GM23338 (cell line): ENCODE data around the gene CTDNEP1. TPM values are rescaled to one million over a fixed set of nuclear protein-coding genes. Genes with fewer than 3 reads are reported as not detected.
A peak's percentile ranks its signal among the peaks of the same experiment; 100 is the strongest.

Experiments used
- ATAC-seq: fragments of 200-7000 bp; cut with Tn5 transposase; 3 replicates; pipeline ENCODE4 v1.9.1; 2020
- DNase-seq: peaks from one replicate; pipeline ENCODE4 v3.0.0-alpha.2; 2015; ENCODE audit warnings: low spot score
- H2AFZ ChIP-seq: fragments of 200-600 bp; sonication (generic); 2 replicates; pipeline ENCODE4 v1.8.0; 2016; ENCODE audit warnings: antibody characterized with exemption, mild to moderate bottlenecking, moderate library complexity
- H3F3A ChIP-seq: fragments of 200-600 bp; sonication (generic); replicated peaks from 2 replicates; pipeline ENCODE4 v1.8.0; 2017; ENCODE audit warnings: antibody characterized with exemption, mixed run types, low read depth
- H3K27ac ChIP-seq: fragments of 200-600 bp; sonication (generic); 2 replicates; pipeline ENCODE4 v1.6.1; 2016; ENCODE audit warnings: low read depth
- H3K27me3 ChIP-seq: fragments of 200-600 bp; sonication (generic); 2 replicates; pipeline ENCODE4 v1.8.0; 2016; ENCODE audit warnings: mild to moderate bottlenecking, mixed run types, moderate library complexity; ENCODE audit not compliant: insufficient read depth
- H3K36me3 ChIP-seq: fragments of 200-600 bp; sonication (generic); 2 replicates; pipeline ENCODE4 v1.8.0; 2016; ENCODE audit warnings: mild to moderate bottlenecking; ENCODE audit not compliant: insufficient read depth
- H3K4me1 ChIP-seq: fragments of 200-600 bp; sonication (generic); 2 replicates; pipeline ENCODE4 v1.8.0; 2016; ENCODE audit warnings: mild to moderate bottlenecking, moderate library complexity; ENCODE audit not compliant: insufficient read depth
- H3K4me2 ChIP-seq: fragments of 200-600 bp; sonication (generic); 2 replicates; pipeline ENCODE4 v1.7.1; 2017; ENCODE audit warnings: mixed run types
- H3K4me3 ChIP-seq: fragments of 200-600 bp; sonication (generic); 2 replicates; pipeline ENCODE4 v1.6.1; 2016; ENCODE audit warnings: mixed run types
- H3K79me2 ChIP-seq: fragments of 200-600 bp; sonication (generic); replicated peaks from 2 replicates; pipeline ENCODE4 v1.8.0; 2017; ENCODE audit warnings: mild to moderate bottlenecking; ENCODE audit not compliant: insufficient read depth
- H3K9me2 ChIP-seq: fragments of 200-600 bp; sonication (generic); 2 replicates; pipeline ENCODE4 v1.8.0; 2017; ENCODE audit not compliant: insufficient read depth
- H4K20me1 ChIP-seq: fragments of 200-600 bp; sonication (generic); replicated peaks from 2 replicates; pipeline ENCODE4 v1.8.0; 2017; ENCODE audit warnings: mild to moderate bottlenecking; ENCODE audit not compliant: insufficient read depth
- H3K27ac Mint-ChIP-seq: 2 replicates; pipeline ENCODE4 v1.8.0; 2020; ENCODE audit warnings: inconsistent platforms, mild to moderate bottlenecking, moderate library complexity, mixed read lengths
- H3K27me3 Mint-ChIP-seq: 3 replicates; pipeline ENCODE4 v1.8.0; 2022; ENCODE audit warnings: low read depth, mild to moderate bottlenecking, moderate library complexity, mixed read lengths, inconsistent platforms; ENCODE audit not compliant: insufficient read depth, poor library complexity
- H3K36me3 Mint-ChIP-seq: 3 replicates; pipeline ENCODE4 v1.8.0; 2021; ENCODE audit warnings: low read depth, mild to moderate bottlenecking, inconsistent platforms, moderate library complexity, mixed read lengths
- H3K4me1 Mint-ChIP-seq: 3 replicates; pipeline ENCODE4 v1.8.0; 2020; ENCODE audit warnings: mild to moderate bottlenecking, inconsistent platforms, mixed read lengths
- H3K4me3 Mint-ChIP-seq: 3 replicates; pipeline ENCODE4 v1.8.0; 2021; ENCODE audit warnings: moderate library complexity, mild to moderate bottlenecking, inconsistent platforms, mixed read lengths
- H3K9me3 Mint-ChIP-seq: 3 replicates; pipeline ENCODE4 v1.8.0; 2020; ENCODE audit warnings: moderate library complexity, mild to moderate bottlenecking, inconsistent platforms, mixed read lengths
- CREB1 ChIP-seq: fragments of 250-450 bp; sonication (Bioruptor Pico); IDR thresholded peaks from 2 replicates; pipeline ENCODE4 v1.5.0; 2020; ENCODE audit warnings: low read depth, mild to moderate bottlenecking, moderate library complexity
- CTCF ChIP-seq, 2 experiments: fragments of 200-600 bp in 1 of 2; sonication (generic) in 1 of 2; conservative IDR thresholded peaks; 2 replicates each; pipeline versions ENCODE4 v1.5.1 to v1.6.1; 2016 to 2017; ENCODE audit warnings: antibody characterized with exemption in 2 of 2, low read depth in 2 of 2, mild to moderate bottlenecking in 2 of 2, moderate library complexity in 1 of 2
- ETS1 ChIP-seq: IDR thresholded peaks from 2 replicates; pipeline ENCODE4 v1.6.1; 2016; ENCODE audit warnings: antibody characterized with exemption
- JUNB ChIP-seq: IDR thresholded peaks from one replicate; pipeline ENCODE4 v1.6.1; 2016; ENCODE audit warnings: antibody characterized with exemption; ENCODE audit not compliant: unreplicated experiment
- NANOG ChIP-seq: IDR thresholded peaks from 2 replicates; pipeline ENCODE4 v1.6.1; 2016; ENCODE audit warnings: antibody characterized with exemption, borderline replicate concordance
- POLR2AphosphoS5 ChIP-seq: IDR thresholded peaks from 2 replicates; pipeline ENCODE4 v1.6.1; 2016; ENCODE audit warnings: antibody characterized with exemption, low read depth
- REST ChIP-seq: IDR thresholded peaks from one replicate; pipeline ENCODE4 v1.6.1; 2018; ENCODE audit warnings: antibody characterized with exemption; ENCODE audit not compliant: unreplicated experiment
- STAT1 ChIP-seq: IDR thresholded peaks from one replicate; pipeline ENCODE4 v1.6.1; 2016; ENCODE audit warnings: antibody characterized with exemption; ENCODE audit not compliant: unreplicated experiment
- ZNF114 ChIP-seq: fragments of 250-450 bp; sonication (Bioruptor Pico); IDR thresholded peaks from 2 replicates; pipeline ENCODE4 v1.5.0; 2020; ENCODE audit warnings: mild to moderate bottlenecking, moderate library complexity
- ZNF331 ChIP-seq: fragments of 250-450 bp; sonication (Bioruptor Pico); IDR thresholded peaks from 2 replicates; pipeline ENCODE4 v1.5.0; 2020; ENCODE audit warnings: low read depth, mild to moderate bottlenecking, moderate library complexity
- ZNF462 ChIP-seq: fragments of 250-450 bp; sonication (Bioruptor Pico); IDR thresholded peaks from 2 replicates; pipeline ENCODE4 v1.5.0; 2020; ENCODE audit warnings: mild to moderate bottlenecking, moderate library complexity
- polyA plus RNA-seq: library from polyadenylated mRNA; unstranded; fragments of >200 nt; fragmentation: Nextera tagmentation; extraction: Ambion mirVana; gene quantifications from 2 replicates; pipeline ENCODE4 v1.2.1, GENCODE V29; 2016
- total RNA-seq: library from RNA; depleted of rRNA; stranded (reverse); fragments of >200 nt; shearing (Covaris generic); gene quantifications from 2 replicates; pipeline ENCODE4 v1.2.3, GENCODE V29; 2014

Gene CTDNEP1
- total and polyA plus RNA-seq, 2 experiments from 2014 or later: 48.1 to 93.4 TPM

GRCh38 chr17:7241783-7242716 is 9.5 kb downstream of the CTDNEP1 start, which contains the start of gene GABARAP:
TSS of gene GABARAP (minus strand) at chr17:7242449. CDS start at chr17:7242330, 119 bp downstream.
- Histone ChIP-seq H4K20me1 (peaks cover 5% of the 10 kb centered on the region), H3K9me2 (no peaks in the 10 kb centered on the region), H3K4me2 (peak within 1 kb of the TSS; percentile 81), H3K27me3 (no peaks in the 10 kb centered on the region), H3K79me2 (peaks cover 38% of the 10 kb centered on the region), H3K36me3 (peaks cover 19% of the 10 kb centered on the region; the same call in 1 of the 2 replicates), H3K4me1 (peaks cover 25% of the 10 kb centered on the region), H2AFZ (peak within 1 kb of the TSS; percentile 84), H3F3A (peaks cover 32% of the 10 kb centered on the region), H3K27ac (peak within 1 kb of the TSS; percentile 93), H3K4me3 (peak within 1 kb of the TSS; percentile 78)
- no peak for TF ChIP-seq ZNF462 (CRISPR knock-in tag)
- no peak for TF ChIP-seq REST
- TF ChIP-seq ZNF114 (CRISPR knock-in tag): no peak
- TF ChIP-seq POLR2AphosphoS5: 0 out of 2 replicates have a peak, but pooled peaks have one; percentile 17
- TF ChIP-seq NANOG: no peak
- no peak for TF ChIP-seq CTCF (conservative IDR thresholded peaks at IDR 0.05; ENCODE audit: low read depth in 2 of 2)
- peak; percentile 73 for TF ChIP-seq CREB1
- TF ChIP-seq ZNF331 (CRISPR knock-in tag): no peak
- TF ChIP-seq JUNB: no peak
- no peak for TF ChIP-seq STAT1
- TF ChIP-seq ETS1: no peak
- Mint-ChIP-seq H3K4me3 (peak within 1 kb of the TSS; percentile 87), H3K27ac (peak within 1 kb of the TSS; percentile 97), H3K36me3 (peaks cover 54% of the 10 kb centered on the region), H3K27me3 (peaks cover 29% of the 10 kb centered on the region), H3K4me1 (peaks cover 41% of the 10 kb centered on the region), H3K9me3 (no peaks in the 10 kb centered on the region; the same call in none of the 3 replicates)
- DNase-seq: peak; percentile 94
- peak; percentile 10 for ATAC-seq
